HG02870 (cell line): ENCODE data around the gene COBL.
"Not testable (repeated sequence)": the region's sequence is repeated elsewhere in the genome, so short reads cannot be mapped to it uniquely, and the experiment has no call there.

ENCODE experiments used
- ATAC-seq: cut with Tn5 transposase; IDR thresholded peaks from one replicate; pipeline ENCODE4 v1.9.1; 2021; ENCODE audit warnings: mild to moderate bottlenecking, moderate library complexity; ENCODE audit not compliant: unreplicated experiment

COBL gene

DNA sequence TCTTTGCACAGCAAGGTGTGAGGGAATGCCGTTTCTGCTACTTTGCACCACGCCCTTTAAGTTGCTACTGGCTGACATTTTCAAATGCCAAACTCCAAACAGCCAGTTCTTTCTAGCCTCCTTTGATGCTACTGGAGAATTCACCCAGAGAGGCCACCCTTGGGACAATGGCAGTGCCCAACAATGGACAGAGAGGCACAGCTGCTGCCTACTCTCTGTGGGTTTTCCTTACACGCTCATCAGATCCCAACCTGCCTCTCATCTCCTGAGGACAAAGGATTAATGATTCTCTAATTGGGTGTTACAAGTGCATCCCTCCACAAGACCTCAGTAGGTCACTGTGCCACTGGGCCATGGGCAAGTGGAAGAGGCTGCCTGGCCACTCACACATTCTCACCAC lies 105.8 kb downstream of the COBL start:
- no peak for ATAC-seq

DNA sequence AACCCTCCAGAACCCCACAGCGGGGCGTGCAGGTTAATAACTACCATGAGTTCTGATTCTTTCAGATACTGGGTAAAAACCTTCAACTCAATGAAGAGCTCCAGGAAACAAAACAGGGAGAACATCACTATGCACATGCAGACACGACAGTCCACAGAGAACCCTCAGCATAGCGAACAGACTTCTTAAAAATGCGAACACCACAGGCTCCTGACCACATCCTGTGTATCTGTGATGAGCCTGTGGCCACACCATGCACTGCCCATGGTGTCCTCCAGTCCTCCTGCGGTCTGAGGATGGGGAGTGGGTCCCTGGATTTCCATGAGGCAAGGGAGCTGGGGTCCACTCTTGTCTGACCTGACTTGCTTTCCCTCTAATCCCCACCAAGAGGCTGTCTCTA lies 107.2 kb downstream of the COBL start:
- no peak for ATAC-seq

DNA sequence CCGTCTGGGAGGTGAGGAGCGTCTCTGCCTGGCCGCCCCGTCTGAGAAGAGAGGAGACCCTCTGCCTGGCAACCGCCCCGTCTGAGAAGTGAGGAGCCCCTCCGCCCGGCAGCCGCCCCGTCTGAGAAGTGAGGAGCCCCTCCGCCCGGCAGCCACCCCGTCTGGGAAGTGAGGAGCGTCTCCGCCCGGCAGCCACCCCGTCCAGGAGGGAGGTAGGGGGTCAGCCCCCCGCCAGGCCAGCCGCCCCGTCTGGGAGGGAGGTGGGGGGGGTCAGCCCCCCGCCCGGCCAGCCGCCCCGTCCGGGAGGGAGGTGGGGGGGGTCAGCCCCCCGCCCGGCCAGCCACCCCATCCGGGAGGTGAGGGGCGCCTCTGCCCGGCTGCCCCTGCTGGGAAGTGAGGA lies 108.5 kb downstream of the COBL start:
- not testable (repeated sequence) for ATAC-seq

DNA sequence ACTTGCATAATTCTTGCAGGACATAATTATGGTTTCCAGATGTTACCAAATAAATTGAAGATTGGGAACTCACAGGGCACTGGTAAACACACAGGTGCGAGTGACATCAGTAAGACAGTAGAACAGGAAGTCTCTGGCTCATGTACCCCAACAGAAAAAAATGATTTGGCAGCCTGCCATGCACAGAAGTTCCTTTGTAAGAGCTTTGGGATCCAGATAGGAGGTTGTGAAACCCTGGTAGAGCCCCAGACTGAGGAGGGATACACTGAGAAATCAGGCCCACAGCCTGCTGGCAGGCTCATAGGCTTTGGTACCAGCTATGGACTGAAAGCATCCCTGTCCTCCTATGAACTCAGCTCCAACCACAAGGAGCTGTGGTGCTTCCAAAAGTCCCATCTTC lies 118.0 kb downstream of the COBL start:
- ATAC-seq, result no peak

DNA sequence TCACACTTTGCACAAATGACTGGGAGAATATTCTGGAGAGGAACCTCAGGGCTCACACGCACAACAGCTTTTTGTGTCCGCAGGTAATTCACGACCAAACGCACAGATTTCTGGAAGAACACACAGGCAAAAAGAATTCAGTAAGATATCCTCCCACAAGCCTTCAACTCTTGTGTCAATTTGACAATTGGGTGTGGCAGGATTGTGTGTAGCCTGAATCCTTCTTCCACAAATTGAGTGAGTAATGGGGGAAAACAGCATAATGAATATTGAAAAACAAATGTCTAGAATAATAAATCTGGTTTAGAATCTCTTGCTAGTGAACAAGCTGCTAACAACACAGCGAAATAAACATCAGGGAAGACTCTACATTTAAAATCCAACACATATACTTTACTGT lies 125.6 kb downstream of the COBL start:
- no peak for ATAC-seq

DNA sequence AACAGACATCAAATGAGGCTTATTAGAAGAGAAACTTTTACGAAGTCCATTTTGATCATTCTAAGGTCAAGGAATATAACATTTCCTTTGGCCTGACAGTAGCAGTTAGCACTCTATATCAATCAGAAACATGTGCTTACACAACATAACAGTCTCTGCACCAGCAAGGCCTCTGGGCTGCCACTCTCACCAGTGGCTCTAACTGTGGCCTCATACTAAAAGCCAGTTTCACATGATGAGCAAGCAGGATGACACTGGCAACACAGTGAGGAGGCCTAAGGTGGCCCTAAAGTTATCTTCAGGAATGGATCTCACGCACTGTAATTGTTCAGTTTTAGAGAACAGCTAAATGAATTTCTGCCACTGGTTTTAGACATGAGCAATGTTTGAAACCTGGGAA lies 126.8 kb downstream of the COBL start:
- ATAC-seq, result no peak

DNA sequence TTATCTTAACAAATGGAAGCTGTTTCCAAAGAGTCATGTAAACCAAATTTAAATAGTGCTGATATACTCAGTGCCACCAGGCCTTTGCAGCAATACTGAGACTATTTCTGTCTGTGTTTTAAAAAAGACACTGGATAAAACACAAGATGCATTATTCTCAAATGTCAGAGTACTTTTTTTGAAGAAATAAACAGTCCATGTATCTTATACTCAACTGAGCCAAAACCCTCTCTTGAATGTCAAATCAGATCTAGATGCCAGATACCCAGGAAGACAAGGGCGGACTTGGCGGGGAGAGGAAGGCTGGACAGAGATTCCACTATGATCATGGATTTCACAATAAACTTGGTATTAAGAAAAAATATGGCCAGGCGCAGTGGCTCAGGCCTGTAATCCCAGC lies 127.6 kb downstream of the COBL start:
- no peak for ATAC-seq

DNA sequence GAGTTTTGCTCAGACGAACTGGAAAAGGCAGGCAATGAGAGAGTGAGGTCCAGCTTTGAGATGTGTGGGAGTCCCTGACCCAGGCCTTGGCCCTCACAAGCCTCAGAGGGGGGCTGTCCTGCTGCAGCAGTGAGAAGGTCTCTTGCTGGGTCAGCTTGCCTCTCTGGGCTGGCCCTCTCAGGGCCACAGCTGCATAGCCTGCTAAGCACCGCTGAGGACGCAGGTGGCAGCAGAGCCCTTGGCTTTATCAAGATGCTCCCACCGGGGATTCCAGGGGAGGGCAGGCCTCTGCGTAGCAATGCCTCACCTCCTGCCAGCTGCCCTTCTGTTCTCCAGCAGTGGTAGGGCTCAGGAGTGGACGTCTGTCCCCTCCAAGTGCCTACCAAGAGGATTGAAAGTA lies 128.7 kb downstream of the COBL start:
- ATAC-seq, result no peak

DNA sequence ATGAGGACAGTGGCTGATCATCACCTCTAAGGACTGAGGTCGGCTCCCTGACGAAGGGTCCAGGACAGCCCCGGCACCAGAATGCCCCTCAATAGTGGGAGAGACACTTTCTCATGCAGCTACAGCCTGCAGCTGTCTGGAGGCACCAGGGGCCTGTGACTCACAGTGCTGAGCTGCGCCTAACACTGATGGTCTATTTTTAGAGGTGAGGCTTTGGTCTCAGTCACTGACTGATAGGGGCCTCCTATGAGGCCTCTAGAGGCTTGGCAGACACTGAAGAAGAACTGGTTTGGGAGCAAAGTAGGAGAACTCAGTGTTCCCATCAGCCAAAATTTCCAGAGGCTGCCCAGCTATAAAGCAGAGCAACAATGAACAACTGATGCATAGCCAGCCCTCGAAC lies 130.1 kb downstream of the COBL start:
- ATAC-seq, result no peak

DNA sequence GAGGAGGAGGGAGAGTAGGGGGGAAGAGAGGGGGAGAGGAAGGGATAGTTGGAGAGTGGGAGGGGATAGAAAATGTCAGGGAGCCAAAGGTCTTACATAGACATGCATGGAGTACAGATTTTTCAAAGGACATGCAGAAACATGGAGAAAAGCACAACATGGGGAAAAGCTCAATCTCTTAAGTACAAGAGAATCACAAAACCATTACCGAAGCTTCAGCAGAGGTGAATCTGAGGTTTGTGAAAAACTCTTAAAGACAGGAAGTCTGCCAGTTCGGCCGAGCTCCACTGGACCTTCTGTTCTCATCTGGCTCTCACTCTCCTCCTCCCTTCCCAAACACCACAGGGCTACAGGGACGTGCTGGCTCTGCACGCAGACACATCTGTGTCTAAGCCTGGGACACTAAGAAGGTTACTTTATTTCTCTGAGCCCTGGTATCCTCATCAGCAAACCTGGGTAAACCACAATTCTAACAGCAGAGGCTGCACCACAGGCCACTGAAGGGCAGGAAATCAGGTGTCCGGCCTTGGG lies 133.9 kb downstream of the COBL start:
- ATAC-seq, result no peak

DNA sequence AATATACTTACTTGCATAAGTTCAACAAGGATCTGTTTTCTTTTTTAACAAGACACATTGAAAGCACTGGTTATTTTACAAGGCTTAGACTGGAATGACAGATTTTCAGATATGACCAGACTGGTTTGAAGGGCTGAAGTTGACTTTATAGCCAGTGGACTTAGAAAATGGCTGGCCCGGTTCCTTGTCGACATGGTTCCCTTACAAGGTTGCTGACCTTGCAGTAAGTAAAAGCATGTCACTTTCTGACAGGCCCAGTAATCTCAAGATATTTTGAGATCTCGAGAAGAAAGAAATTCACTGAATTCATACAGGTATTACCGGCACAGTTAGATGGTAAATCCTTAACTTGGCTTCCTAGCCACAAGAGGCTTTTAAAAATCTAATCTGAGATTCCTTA lies 136.5 kb downstream of the COBL start:
- no peak for ATAC-seq

DNA sequence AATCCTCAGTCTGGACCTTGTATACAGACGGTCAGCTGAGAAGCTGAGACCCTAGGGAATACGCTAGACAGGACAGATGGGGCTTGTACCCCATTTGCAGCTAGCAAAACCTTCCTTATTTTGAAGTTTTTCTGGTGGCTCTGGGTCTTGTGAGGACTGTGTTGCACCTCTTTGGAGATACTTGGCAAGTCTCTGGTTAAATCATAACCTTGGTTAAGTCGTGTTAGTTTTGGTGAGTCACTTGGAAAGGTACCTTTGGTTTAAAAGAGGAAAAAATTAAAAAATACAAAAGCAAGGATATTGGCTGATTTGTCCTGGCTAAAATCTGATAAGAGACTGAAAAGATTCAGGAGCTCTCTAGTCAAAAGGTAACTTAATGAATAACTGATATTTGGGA lies 140.6 kb downstream of the COBL start:
- ATAC-seq, result no peak

DNA sequence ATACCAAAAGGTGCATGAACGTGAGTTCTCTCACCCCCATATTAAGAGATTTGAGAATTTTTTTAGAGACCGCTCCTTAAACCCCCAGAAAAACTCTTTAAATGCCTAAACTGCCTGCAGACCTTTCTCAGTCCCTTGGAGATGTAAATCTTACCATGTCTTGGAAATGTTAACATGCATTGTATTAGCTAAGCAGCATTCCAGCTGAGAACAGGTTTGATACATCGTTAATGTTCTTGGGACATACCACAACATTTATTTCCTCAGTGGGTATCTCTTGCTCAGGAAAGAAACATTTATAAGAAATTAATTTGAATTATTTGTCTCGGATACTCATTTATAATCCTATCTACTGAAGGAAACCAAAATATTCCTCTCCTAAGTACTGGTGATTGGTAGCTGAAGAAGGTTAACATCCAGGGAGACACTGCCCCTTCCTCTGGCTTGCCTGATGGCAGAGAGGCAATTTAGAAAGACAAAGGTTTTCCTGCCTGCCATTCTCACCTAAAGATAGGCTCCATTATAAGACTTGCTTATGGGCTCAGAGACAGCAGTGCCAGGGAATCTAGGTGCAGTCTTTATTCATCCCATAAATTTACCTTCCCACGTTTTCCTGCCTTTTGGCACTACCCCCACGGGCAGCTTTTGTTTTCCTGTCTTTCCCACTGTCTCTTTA lies 141.2 kb downstream of the COBL start:
- no peak for ATAC-seq

DNA sequence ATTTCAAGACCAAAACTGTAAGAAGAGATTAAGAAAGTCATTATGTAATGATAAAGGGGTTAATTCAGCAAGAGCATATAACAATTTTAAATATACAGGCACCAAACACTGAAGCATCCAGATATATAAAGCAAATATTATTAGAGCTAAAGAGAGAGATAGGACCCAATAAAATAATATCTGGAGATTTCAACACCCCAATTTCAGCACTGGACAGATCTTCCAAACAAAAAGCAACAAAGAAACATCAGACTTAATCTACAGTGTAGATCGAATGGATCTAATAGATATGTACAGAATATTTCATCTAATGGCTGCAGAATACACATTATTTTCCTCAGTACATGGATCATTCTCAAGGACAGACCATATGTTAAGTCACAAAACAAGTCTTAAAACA lies 151.3 kb downstream of the COBL start:
- ATAC-seq, result no peak

DNA sequence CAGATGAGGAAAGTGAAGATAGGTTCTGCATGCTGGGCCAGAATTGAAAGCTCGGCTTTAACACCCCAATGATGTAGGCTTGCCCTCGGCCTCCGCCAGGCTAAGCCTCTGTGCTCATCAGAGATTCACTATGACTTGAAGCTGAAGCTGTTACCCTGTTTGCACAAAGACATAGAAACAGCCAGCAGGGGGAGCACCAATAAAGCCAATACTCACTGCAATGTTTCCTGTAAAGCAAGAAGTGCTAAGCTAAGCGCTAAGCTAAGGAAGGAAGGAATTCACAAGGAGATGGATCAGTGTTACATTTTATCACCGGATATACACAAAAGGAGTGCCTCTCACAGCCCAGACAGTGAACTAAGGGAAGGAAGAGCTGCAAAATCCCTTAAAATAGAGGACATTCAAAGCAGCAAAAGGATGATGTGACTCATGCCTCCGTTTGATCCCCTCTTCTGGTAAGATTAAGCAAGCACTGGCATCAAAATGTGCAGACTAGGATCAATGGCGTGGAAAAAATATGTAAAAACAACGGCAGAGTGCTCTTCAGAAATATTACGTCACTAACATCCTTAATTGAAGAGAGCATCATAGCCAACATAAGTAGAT lies 153.8 kb downstream of the COBL start:
- ATAC-seq, result peak; percentile 97

DNA sequence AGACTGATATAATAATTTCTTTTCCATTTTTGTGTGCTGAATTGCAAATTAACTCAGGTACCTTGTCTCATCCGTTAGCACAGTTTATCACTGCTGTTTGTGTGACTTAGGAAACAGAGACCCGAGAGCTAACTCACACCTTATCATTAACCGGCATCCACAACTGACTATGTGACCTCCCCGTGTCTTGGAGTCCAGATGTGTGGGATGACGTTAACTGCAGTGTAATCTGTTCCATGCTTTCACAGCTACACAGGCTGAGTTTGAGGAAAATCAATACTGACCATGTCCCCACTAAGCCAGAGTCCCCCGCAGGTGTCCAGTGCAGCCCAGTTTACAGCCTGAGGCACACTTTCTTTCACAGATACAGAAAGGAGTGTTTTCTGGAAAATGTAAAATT lies 154.7 kb downstream of the COBL start:
- no peak for ATAC-seq

DNA sequence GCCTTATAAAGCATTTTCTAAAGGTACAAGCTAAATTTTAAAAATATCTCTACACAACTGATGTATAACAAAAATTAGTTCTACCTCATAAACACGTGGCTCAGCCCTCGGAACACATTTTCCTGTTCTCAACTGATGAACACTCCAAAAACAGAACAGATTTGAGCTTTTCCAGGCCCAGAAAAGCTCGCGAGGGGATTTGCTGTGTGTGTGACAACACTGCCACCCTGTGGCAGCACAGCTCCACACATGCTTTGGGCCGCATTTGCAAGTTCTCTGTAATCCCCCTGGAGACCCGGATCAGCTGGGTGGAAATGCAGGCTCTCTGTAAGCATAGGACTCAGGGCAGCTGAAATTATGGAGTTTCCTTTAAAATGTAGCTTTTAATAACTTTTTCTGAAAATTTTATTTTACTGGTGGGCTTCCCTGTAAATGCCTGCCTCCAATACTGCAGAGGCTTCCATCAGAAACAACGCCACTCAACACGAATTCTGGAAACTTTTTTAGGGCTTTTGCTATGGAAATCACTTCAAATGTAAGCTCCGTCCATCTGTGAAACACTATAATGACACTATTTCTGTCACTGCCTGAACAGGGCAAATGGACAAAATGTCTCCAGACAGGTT lies 155.5 kb downstream of the COBL start:
- peak; percentile 35 for ATAC-seq

DNA sequence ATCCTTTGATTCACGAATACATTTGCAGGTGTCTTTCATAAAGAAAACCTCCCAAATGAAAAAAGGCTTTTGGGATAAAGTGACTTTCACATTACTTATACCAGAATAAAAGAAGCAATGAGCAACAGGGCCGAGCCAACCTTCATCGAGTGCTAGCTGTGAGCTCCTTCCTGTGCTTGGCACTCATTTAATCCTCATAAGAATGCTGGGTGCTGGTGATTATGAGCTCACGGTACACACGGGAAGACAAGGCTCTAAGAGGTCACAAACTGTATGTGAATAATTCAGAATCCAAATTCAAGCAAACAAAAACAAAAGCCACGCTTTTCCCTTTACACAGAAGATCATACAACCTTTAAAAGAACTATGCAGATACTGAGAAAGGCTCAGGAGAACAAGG lies 156.2 kb downstream of the COBL start:
- ATAC-seq, result no peak

DNA sequence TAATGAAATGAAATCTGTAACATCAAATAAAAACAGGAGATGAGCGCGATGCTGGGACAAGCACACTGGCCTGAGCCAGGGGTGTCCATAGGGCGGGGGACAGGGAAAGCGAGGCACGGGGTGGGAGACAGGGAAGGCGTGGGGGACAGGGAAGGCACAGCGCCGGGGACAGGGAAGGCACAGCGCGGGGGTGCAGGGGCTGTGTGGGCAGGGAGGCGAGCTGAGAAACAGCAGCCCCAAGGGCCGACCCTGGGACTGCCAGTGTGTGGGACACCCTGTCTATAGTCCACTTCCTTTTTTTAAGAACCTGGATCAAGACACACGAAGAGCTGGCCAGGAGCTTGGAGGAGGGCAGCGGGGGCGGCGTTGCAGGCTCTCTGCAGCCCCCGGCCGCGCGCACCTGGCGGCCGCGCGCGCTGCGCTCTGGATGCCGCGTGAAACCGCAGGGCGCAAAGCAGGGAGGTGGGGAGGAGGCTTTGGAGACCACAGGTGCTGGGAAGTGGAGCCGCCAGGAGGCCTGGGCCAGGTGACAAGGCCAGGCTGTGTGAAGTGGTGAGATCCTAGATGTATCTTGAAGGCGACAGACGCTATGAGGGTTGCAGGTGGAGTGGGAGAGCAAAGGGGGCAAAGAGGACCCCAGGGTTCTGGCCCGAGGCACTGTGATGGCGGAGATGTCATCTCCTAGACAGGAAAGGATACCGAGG lies 157.7 kb downstream of the COBL start:
- ATAC-seq, result no peak

DNA sequence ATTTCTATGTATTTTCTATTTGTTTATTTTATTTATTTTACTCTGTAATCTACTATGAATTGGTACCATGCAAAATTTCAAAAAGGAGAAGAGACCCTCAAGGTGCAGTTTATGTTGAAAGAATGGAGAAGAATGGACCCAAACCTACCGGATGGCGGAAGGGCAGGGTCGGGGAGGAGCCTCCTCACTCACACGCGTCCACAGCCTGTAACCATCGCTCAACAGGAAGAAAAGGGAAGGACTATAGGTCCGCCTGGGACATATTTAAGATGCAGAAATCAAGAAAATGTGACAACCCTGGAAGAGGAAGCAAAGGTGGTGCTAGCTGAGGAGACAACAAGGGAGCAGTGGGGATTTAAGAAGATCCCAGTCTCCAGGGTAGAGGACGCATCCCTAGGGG lies 158.4 kb downstream of the COBL start:
- ATAC-seq, result no peak

DNA sequence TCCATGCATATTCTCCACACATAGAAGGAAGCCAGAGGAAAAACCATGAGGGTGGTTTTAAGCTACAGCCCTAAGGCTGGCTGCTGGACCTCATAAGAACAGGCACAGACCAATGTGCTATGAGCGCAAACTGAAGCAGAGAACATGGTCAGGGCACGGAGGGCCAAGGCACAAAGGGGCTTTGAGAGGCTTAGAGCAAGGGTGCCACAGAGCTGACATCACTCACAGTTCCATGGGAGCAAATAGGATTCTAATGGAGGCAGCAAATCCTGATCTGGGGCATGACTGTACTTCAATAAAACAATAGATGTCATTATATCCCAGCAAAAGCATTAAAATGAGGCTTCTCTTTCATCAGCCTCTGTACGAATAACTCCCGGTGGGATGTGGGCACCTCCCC lies 162.4 kb downstream of the COBL start:
- ATAC-seq, result no peak

DNA sequence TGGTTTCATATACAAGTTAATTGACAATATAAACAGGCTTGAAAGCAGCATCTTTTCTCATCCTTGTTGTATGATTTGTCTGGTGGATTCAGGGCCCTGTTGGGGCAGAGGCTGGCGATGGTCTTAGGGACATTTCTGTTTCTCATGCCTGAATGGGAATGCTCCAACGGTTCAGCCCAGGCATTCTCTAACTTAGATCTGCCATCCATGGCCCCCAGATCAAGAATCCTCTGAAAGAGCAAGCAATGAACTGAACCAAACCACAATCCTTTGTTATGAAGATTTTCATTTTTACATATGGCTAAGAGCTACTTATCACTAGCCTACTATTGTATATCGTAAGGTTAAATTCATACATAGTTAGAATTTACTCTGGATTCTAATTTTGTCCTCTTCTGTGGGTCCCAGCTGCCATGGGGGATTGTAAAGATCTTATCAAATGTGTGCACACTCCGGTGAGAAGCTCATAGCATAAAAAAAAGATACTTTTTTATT lies 163.9 kb downstream of the COBL start:
- no peak for ATAC-seq
